HFF-Myc (cell line): ENCODE measurements around the gene RGS1.

ENCODE experiments used
- DNase-seq: peaks from one replicate; pipeline ENCODE4 v3.0.0-alpha.2; 2011; ENCODE audit warnings: low read depth; ENCODE audit errors: extremely low read depth
- H3K4me3 ChIP-seq: replicated peaks from 2 replicates; pipeline ENCODE4 v1.5.1; 2011; ENCODE audit warnings: low read depth, mild to moderate bottlenecking, control low read depth, low read length
- CTCF ChIP-seq: IDR thresholded peaks from 2 replicates; pipeline ENCODE4 v1.5.1; 2012; ENCODE audit warnings: mild to moderate bottlenecking, low read depth, low read length, control low read depth; ENCODE audit errors: missing control alignments

The RGS1 gene

GRCh38 chr1:192576190-192577144 lies 894 bp downstream of the RGS1 start:
- TF ChIP-seq CTCF, result no peak
- no peak overlapping the region for H3K4me3 ChIP-seq
- DNase-seq, result no peak

GRCh38 chr1:192577145-192578140 lies 1.9 kb downstream of the RGS1 start:
- TF ChIP-seq CTCF, result no peak
- H3K4me3 ChIP-seq, result no peak overlapping the region
- no peak for DNase-seq

- no peak overlapping the region for H3K4me3 ChIP-seq
- no peak for TF ChIP-seq CTCF
- DNase-seq, result no peak
These were observed 2.8 kb downstream of the RGS1 start for GRCh38 chr1:192578144-192578909.

- DNase-seq, result no peak
- H3K4me3 ChIP-seq, result no peak overlapping the region
- no peak for TF ChIP-seq CTCF
These were observed 3.6 kb downstream of the RGS1 start for GRCh38 chr1:192579010-192579738.

GRCh38 chr1:192580351-192580962 lies 4.9 kb downstream of the RGS1 start:
- TF ChIP-seq CTCF, result peak; percentile 56
- DNase-seq, result peak; percentile 56
- no peak overlapping the region for H3K4me3 ChIP-seq
